Activated gamma-delta T cell treated with anti-CD3 and anti-CD28 coated beads, Interleukin-2, amount 50 U/mL, for 16 hours (primary cell): ENCODE results near the gene ASTL.
"Not testable (repeated sequence)": the region's sequence is repeated elsewhere in the genome, so short reads cannot be mapped to it uniquely, and the experiment has no call there.

ENCODE experiments used
- DNase-seq: peaks from one replicate; pipeline ENCODE4 v3.0.0-alpha.2; 2020; ENCODE audit warnings: low read depth

Gene ASTL

GRCh38 chr2:96098900-96099590 is 39.3 kb downstream of the ASTL start:
- no peak for DNase-seq

DNA sequence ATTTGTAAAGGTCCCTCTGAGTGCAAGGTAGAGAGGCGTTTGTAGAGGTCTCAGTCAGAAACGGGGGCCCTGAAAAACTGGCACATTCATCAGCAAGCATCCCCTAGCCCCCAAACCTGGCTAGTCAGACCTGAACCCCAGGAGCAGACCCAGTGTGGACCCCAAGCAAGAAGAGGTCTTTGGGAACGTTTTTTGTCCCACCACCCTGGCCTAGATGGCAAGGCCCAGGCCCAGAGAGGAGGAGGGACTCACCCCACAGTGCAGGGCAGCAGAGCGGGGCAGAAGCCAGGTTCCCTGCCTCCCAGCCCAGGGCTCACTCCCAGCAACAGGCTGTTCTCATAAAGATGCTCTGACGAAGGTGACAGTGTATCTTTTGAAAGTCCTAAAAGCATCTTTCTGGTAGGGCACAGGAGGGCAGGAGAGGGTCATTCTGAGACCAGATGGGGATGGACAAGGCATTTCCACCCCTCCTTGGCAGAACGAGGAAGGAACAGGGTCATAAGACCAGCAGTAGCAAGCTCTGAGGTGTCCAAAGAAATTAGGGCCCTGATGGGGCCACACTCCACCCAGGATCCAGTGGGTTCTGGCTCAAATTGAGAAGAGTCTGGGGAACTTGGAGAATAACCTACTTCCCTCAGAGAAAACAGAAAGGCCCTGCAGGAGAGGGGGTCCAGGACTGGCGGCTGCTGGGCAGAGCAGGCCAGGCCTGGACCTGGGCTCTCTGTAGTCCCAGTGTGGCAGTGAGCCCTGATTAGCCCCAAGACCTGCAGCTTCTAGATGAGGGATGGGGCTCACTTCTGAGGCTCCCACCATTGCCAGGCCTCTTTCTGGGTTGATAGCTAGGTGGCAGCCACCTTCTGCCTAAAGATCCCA is 40.1 kb downstream of the ASTL start:
- DNase-seq: no peak

DNA sequence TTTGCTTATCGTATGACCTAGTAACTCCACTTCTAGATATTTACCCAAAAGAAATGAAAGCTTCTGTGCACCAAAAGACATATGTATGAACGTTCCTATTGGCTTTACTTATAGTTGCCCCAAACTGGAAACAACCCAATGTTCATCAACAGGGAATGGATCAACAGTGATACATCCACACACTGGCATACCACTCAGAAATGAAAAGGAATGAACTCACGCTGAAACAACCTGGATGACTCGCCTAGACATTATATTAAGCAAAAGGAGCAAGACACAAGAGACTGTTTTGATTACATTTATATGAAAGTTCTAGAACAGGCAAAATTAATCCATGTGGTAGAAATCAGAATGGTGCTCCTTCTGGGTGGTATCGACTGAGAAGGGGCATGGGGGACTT is 40.9 kb downstream of the ASTL start:
- no peak for DNase-seq

DNA sequence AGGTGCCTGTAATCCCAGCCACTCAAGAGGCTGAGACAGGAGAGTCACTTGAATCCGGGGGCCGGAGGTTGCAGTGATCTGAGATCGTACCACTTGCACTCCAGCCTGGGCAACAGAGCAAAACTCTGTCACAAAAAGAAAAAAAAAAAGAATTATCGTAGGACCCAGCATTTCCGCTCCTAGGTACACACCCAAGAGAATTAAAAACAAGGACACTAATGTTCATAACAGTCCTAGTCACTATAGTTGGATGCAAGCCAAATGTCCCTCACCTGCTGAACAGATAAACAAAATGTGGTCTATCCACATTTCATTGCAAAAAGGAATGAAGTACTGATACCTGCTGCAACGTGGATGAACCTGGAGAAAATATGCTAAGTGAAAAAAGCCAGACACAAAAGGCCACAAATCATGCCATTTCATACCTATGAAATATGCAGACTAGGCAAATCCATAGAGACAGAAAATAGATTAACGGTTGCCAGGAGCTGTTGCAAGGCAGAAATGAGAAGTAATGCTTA is 43.1 kb downstream of the ASTL start:
- no peak for DNase-seq

DNA sequence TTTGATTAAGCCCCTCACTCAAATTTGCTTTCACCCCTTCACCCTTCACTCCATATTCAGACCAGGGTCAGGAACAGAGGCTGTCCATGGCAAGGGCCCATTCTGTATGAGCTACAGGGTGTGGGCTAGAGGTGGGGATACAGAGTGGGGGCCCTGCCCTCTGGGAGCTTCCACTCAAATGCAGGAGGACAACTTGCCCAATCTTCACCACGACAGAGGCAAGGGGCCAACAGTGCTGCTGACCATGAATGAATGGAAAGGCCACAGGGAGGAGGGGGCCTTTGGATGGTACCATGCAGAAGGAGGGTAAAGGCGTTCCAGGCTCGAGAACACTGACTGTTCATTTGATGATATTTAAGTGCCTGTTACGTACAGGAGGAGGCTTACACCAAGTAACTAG is 44.8 kb downstream of the ASTL start:
- DNase-seq: no peak

DNA sequence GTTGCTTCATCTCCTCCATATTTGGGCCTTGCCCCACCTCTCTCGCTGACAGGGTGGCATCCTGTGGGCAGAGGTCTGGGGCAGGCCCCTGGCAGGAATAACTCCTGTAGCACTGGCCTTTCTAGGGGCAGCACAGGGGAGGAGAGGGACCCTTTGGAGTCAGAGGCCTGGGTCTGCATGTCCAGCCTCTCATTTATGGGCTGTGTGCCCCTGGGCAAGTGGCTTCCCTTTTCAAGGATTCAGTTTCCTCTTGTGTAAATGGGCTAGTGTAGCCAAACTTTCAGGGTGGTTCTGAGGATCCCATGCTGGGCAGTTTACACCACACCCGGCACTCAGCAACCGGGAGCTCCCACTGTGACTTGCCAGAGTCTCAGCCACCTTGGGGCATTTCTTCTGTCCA is 45.4 kb downstream of the ASTL start:
- DNase-seq: no peak

- DNase-seq: no peak
Measured at GRCh38 chr2:96092573-96092877, 45.8 kb downstream of the ASTL start.

GRCh38 chr2:96091711-96092572 is 46.4 kb downstream of the ASTL start:
- no peak for DNase-seq

GRCh38 chr2:96091141-96091710 is 47.1 kb downstream of the ASTL start:
- DNase-seq: no peak

DNA sequence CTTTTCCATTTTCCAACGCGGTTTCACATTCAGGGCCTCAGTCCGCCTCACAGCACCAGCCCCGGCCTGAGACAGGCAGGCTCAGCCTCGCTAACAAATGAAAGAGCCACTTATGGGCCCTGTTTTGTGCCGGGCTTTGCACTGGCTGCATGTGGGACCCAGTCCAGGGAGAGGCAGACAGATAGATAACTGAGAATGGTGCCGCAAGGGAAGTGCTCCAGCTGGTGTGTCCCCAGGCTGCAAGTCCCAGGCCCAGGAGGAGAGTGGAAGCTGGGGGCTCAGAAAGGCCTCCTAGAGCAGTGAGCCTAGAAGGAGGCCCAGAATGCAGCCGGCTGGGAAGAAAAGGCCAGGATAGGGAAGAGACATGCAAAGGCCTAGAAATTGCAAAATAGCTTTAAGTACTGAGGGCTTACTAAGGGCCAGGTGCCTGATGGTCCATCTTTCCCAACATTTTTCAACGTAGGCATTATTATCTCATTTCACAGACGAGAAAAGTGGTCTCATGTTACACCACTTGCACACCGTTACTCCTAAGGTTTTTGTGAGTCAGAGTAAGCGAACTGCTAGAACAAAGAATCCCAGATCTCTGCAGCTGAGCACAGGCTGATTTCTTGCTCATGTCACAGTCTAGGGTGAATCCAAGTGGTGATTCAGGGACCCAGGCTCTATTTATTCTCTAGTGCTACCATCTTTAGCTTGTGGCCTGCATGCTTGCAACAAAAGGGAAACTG is 47.9 kb downstream of the ASTL start:
- no peak for DNase-seq

GRCh38 chr2:96089356-96090195 is 48.7 kb downstream of the ASTL start:
- DNase-seq: no peak

DNA sequence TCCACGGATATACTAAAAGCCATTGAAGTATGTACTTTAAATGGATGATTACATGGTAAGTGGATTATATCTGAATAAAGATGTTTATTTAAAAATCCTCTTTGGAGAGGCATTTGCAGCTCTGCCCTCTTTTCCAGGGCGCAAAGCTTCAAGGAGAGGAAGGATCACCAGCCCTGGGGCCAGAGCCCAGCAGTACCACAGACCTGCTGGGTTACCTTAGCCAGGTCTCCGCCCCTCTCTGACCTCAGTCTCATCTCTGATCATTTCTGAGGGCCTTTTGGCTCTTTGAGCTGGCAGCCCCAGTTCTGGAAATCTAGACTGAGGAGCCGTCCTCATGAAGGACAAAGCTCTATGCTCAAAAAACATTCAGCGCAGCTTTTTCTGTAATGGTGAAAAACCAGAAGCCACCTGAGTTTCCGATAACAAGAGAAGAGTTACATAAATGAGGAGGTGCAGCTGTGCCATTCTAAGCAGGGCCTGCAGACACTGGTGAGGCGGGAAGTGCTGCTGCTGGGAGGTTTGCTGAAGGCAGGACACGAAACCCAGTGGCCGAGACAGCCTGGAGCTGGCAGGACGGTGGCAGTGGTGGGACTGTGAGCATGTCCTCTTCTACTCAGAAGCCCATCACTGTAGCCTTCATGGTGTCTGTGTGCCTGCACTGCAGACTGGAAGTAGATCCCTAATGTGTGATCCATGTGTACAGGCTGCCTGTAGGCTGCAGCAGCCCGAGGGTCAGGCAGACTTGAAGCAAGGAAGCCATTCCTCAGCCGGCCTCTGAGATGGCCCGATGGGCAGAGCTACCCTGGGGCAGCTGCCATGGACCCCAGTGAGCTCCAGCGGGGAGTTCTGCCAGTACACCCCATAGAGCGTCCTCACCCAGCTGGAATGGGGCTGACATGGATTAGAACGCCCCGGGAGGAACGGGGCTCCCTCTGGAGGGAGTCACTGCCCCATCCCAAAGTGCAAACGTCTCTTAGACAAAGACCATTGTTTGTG is 49.7 kb downstream of the ASTL start:
- no peak for DNase-seq

DNA sequence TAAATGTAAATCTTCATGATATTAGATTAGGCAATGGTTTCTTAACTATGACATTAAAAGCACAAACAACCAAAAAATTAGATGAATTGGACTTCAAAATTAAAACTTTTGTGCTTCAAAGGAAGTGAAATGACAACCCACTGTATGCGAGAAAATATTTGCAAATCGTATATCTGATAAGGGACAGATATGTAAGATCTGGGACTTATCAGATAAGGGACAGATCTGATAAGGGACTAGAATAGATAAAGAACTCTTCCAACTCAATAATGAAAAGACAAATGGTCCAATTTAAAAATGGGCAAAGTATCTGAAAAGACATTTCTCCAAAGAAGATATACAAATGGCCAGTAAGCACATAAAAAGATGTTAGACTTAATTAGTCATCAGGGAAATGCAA is 51.2 kb downstream of the ASTL start:
- no peak for DNase-seq

DNA sequence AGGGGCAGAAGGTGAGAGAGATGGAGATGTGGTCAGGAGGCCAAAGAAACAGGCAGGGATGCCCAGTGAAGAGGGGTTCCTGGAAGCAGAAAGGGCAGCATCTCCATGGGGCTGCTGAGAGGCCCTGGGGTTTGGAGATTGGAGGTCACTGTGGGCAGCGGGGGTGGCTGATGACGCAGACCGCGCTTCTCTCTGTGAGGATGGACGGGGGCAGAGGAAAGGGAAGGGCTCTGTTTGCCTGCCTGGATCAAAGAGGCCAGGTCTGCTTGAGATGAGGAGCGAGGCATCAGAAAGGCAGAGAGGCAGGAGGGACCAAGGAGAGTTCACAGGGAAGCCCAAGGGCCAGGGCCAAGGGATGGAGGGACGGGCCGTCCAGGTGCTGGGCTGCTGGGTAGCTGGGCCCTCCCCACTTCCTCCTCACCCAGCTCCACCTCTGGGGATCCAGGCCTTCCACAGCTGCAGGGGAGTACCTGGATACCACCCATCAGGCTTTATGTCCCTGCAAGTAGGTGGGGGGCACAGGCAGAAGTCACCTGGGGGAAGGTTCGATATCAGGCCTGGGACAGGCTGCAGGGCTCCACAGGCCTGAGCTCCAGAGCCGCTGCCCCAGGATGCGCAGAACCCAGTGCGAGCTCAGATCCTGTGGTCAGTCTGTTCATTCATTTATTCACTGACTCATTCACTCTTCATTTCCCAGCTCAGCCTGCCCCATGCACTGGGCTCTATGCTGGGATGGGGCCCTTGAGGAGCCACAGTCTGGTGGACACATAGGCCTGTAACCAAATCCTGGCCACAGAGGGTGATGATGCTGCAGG is 52.6 kb downstream of the ASTL start:
- no peak for DNase-seq

GRCh38 chr2:96084858-96085518 is 53.3 kb downstream of the ASTL start:
- DNase-seq: not testable (repeated sequence)

DNA sequence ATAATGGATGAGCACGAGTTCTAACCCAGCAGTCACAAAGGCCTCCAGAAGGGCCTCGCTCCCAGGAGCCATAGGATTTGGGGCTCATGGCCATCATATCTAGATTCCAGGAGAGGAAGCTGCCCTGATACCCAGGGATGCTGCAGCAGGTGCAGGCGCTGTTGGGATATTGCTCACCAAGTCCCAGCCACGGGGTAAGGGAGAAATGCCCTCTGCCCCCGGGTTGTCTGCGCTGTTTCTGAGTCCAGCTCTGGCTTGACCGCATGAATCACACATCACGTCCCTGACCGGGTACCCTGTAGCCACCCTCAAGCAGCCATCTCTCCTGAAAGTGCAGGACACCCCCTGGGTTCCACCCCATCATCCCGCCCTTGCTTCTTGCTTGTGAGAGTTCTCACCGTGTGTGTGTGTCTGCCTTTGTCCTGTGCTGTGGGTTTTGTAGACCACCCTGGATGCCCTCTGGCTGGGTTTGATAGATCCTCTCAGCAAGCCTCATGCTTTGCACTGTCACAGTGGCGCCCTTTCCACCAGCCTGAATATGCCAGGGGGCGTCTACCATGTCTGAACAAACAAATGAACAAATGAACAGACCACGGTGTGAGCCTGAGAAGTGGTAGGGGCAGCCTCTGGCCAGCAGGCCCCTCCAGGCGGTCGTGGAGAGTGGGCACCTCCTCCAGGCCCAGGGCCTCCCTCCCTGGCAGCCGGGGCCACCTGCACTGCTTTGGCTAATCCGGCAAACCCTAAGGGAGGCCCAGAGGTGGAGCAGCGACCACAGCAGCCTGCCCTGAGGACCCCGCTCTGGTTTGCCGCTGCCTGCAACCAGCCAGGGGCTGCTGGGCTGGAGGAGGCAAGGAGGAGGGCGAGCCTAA is 54.1 kb downstream of the ASTL start:
- no peak for DNase-seq
